Stimulated activated CD4-positive, alpha-beta T cell treated with anti-CD3 and anti-CD28 coated beads, Interleukin-12 subunit alpha, Interleukin-12 subunit beta, amount 100 ng/mL, for 24 hours (primary cell): ENCODE results near the gene MAPT.
"Not testable (repeated sequence)": the region's sequence is repeated elsewhere in the genome, so short reads cannot be mapped to it uniquely, and the experiment has no call there.

Experiments
- DNase-seq, 2 experiments: peaks; one replicate each; pipeline ENCODE4 v3.0.0-alpha.2; 2020; ENCODE audit warnings: low read depth in 2 of 2

MAPT gene

GRCh38 chr17:45953561-45953960, 59.2 kb downstream of the MAPT start:
- no peak for DNase-seq

- no peak for DNase-seq
Observed at GRCh38 chr17:45954914-45955313, 60.6 kb downstream of the MAPT start.

- DNase-seq, result no peak
Observed at GRCh38 chr17:45955326-45955725, 61.0 kb downstream of the MAPT start.

DNA sequence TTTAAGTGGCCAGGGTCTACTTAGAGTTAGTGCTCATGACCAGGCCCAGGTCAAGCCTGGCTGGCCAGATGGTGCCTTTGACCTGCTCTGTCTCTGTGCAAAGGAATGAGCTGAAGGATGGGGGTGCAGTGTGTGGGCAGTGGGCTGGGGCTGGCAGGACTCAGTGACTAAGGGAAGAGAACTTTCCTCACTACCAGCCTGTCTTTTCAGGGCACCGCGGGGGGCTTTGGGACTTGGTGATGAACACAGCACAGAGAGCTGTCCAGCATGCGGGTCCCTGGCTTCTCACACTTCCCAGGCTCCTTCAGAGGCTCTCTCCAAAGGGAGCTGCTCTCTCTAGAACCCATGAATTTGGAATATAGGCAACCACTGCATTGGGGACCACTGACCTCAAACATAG, 61.7 kb downstream of the MAPT start:
- no peak for DNase-seq

DNA sequence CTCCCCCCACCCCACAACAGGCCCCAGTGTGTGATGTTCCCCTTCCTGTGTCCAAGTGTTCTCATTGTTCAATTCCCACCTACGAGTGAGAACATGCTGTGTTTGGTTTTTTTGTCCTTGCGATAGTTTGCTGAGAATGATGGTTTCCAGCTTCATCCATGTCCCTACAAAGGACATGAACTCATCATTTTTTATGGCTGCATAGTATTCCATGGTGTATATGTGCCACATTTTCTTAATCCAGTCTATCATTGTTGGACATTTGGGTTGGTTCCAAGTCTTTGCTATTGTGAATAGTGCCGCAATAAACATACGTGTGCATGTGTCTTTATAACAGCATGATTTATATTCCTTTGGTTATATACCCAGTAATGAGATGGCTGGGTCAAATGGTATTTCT, 62.4 kb downstream of the MAPT start:
- not testable (repeated sequence) for DNase-seq

DNA sequence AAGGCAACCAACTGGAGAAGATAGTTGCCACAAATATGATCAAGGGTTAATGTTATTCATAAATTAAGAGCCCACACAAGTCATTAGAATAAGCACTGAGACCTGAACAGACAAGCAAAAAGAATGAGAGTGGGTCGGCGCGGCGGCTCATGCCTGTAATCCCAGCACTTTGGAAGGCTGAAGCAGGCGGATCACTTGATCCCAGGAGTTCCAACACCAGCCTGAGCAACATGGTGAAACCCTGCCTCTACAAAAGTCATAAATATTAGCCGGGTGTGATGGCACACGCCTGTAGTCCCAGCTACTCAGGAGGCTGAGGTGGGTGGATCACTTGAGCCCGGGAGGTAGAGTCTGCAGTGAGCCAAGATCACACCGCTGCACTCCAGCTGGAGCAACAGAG, 64.0 kb downstream of the MAPT start:
- DNase-seq, result no peak

- DNase-seq, result no peak
Observed at GRCh38 chr17:45958994-45959665, 64.8 kb downstream of the MAPT start.

GRCh38 chr17:45960311-45960710, 66.0 kb downstream of the MAPT start:
- DNase-seq, result no peak

- DNase-seq, result no peak
Observed at GRCh38 chr17:45961206-45961605, 66.9 kb downstream of the MAPT start.

GRCh38 chr17:45962221-45962972, 68.0 kb downstream of the MAPT start:
- DNase-seq, result no peak

GRCh38 chr17:45963283-45963682, 68.9 kb downstream of the MAPT start:
- no peak for DNase-seq

GRCh38 chr17:45963889-45964288, 69.5 kb downstream of the MAPT start:
- no peak for DNase-seq

GRCh38 chr17:45964634-45965033, 70.3 kb downstream of the MAPT start:
- DNase-seq, result no peak

GRCh38 chr17:45965812-45966211, 71.5 kb downstream of the MAPT start:
- no peak for DNase-seq

GRCh38 chr17:45966606-45967280, 72.4 kb downstream of the MAPT start:
- no peak for DNase-seq

GRCh38 chr17:45967378-45967777, 73.0 kb downstream of the MAPT start:
- DNase-seq, result no peak

GRCh38 chr17:45968732-45969131, 74.4 kb downstream of the MAPT start:
- DNase-seq, result no peak

DNA sequence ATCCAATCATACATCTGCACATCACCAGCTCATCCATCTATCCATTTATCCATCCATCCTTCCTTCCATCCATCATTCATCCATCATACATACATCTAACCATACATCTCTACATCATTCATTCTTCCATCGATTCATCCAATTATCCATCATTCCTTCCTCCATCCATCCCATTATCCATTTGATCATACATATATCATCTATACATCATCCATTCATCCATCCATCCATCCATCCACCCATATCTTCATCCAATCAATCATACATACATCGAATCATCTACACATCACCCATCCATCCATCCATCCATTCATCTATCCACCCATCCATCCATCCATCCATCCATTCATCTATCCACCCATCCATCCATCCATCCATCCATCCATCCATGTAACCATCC, 75.4 kb downstream of the MAPT start:
- DNase-seq, result no peak

DNA sequence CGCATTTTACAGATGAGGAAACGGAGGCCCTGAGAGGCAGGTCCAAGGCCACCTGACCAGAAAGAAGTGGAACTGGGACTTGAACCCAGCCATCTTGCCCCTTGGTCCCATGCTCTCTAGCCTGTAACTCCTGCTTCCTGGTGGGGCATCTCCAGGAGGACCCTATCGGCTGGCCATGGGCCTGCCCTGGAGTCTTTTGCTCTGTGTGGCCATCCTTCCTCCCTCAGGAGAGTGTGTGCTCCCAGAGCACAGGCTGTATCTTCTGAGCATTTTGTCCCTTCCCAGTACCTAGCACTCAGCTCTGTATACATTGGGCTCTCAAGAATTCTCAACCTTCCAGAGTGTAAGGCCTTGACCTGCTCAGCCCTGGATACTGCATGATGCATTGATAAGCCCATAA, 76.3 kb downstream of the MAPT start:
- DNase-seq, result no peak

- DNase-seq, result no peak
Observed at GRCh38 chr17:45971698-45972141, 77.4 kb downstream of the MAPT start.

- DNase-seq, result no peak
Observed at GRCh38 chr17:45972531-45972930, 78.2 kb downstream of the MAPT start.

GRCh38 chr17:45973099-45973780, 78.9 kb downstream of the MAPT start:
- DNase-seq, result no peak
